Islet of Langerhans (tissue), 1 donor: ENCODE data around the gene BMP2.

Source experiments
- FAIRE-seq: peaks from one replicate; lab custom pipeline; 2011; peaks lifted over from hg19 to GRCh38; lab: Jason Lieb, UNC

The BMP2 gene

DNA sequence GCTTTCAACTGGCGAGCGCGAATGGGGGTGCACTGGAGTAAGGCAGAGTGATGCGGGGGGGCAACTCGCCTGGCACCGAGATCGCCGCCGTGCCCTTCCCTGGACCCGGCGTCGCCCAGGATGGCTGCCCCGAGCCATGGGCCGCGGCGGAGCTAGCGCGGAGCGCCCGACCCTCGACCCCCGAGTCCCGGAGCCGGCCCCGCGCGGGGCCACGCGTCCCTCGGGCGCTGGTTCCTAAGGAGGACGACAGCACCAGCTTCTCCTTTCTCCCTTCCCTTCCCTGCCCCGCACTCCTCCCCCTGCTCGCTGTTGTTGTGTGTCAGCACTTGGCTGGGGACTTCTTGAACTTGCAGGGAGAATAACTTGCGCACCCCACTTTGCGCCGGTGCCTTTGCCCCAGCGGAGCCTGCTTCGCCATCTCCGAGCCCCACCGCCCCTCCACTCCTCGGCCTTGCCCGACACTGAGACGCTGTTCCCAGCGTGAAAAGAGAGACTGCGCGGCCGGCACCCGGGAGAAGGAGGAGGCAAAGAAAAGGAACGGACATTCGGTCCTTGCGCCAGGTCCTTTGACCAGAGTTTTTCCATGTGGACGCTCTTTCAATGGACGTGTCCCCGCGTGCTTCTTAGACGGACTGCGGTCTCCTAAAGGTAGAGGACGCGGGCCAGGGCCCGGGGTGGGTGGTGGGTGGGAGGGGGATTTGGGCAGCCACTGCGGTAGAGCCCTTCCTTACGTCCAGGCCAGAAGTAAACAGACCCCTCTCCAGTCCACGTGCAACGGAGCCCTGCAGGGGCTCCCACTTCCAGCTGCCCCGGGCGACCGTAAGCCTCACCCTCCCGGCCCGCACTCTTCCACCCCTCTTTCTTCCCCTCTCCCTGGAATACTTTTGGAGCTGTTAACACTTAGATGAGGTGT, 998 bp downstream of the BMP2 start:
- no peak for FAIRE-seq

DNA sequence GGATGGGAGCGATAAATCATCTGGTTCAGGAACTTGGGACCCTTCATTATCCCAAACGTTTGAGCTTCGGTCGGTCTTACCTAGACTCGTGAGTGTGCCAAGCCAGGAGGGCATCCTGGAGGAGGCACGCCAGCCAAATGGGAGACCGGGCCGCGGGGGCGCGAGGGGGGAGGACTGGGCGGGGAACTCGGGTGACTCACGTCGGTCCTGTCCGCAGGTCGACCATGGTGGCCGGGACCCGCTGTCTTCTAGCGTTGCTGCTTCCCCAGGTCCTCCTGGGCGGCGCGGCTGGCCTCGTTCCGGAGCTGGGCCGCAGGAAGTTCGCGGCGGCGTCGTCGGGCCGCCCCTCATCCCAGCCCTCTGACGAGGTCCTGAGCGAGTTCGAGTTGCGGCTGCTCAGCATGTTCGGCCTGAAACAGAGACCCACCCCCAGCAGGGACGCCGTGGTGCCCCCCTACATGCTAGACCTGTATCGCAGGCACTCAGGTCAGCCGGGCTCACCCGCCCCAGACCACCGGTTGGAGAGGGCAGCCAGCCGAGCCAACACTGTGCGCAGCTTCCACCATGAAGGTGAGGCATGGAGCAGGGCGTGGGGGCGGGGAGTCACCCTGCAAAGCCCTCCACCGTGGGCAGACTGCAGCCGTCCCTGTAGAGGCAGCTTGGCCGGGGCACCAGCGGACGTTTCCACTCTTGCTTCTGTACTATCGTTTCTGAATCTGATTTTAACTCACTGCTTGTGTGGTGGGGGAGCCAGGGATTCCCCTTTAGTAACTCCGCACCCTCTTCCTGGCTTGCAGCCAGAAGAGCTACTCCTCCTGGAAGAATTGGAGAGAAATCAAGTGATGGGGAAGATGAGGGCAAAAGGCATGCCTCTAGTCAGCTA, 2.7 kb downstream of the BMP2 start:
- FAIRE-seq = no peak

DNA sequence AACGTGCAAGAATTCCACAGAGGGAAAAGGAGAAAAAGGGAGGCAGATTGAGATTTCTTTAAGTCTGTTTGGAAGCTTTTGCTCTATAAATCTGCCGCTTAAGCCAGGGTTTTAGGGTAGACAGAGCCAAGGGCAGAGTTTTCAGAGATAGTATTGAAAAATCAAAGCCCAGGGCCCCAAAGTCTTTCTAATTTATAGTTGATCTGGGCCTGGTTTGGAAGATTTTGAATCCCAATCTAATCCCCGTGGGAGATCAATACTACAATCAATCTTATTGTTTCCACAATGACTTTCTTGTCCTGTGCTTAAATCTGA, 3.3 kb downstream of the BMP2 start:
- FAIRE-seq = no peak

DNA sequence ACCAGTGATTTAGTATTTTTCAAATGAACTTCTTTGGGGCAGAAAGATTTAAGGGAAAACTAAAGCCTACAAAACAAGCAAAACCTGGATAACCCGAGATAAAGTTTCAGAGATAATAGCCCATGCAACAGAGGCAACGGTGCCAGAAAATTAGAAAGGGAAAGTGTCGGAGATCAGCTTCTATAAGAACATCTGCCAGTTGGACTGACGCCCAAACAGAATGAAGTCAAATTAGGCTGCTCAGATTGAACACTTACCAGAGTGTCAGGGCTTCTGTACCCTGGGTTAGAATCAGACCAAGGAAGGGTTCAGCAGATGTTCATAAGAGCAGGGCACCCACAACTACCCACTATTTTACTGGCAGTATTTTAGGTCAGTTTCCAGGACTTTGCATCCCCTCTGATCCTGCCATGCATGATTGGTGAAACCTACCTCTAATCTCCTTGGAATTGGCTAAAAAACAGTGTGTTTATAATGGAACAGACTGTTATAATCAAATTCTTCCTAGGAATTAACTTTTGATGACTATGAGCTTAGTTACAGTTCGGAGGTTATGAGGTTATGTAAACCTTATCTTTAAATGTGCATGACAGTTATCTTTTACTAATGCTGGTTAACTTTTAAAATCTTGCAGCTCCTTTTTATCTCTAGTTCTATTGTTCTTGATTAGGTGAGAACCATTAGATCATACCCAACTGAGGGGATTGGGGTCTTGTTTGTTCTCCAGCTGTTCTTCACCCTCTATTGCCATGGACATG, 13.1 kb downstream of the BMP2 start:
- FAIRE-seq = no peak

DNA sequence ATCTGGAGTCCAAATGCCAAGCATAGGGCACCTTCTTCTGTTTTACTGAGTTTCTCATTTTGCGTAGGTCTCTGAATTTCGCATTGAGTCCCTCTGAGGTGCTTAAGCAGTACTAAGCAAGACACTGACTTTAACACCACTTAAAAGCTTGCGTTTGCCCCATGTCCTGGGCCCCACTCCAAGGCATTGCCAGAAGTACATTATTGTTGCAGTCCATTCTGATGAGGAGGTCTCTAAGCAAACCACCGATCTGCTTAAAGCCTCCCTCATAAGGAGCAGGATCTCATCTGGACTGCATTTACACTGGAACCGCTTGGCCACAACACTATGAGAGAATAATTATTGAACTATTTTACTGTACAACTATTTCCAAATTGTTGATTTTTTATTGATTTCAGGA, 16.3 kb downstream of the BMP2 start:
- no peak for FAIRE-seq

DNA sequence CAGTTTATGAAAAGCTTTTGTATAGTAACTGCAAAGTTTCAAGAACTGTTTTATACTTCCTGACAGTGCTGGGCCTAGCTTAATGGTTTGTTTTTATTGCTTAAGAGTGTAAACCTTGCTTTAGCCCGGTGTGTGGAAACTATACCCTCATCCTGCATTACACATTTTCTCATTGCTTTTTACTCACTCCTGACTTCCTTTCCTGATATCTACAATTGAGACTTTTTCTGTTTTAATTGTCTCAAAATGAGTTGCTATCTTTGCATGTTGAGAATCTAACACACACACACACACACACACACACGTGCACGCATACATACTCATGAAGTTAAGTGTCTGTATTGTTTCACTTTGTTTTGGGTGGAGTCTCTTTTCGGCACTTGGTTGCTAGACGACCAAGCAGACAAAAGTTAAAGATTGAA, 16.7 kb downstream of the BMP2 start:
- no peak for FAIRE-seq

DNA sequence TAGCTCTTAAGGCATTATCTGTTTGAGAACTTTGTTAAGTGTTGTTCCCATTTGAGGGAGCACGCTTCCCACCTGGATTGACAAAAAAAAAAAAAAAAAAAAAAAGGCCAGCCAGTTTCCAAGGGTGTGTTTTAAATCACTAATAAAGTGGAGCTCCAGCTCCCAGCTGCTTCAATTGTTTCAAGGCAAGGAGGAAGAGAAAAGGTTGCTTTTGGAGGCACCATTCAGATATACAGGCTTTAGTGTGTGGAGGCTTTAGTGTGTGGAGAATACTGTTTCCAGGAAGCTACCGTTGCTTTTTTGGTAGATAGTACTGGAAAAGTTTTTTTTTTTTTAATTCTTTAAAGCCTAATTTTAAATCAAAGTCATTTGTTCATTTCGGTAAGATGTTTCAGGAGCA, 17.3 kb downstream of the BMP2 start:
- FAIRE-seq = no peak

DNA sequence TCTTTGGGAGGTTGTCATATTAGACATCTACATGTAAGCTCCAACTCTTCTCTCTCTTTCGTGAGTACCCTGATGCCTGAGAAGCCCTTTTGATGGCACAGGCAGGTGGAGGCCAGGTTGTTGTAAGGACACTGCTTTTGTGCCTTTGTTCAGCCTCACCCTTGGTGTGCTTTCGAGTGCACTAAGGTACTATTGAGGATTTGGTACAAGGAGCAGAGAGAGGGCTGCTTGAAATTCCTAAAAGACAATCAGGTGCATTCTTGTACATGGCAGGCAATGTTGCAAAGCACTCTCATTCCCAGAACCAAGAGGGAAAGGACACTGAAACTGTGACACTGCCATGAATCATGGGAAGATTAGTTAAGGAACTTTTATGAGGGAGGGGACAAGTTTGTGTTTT, 19.1 kb downstream of the BMP2 start:
- FAIRE-seq = no peak

DNA sequence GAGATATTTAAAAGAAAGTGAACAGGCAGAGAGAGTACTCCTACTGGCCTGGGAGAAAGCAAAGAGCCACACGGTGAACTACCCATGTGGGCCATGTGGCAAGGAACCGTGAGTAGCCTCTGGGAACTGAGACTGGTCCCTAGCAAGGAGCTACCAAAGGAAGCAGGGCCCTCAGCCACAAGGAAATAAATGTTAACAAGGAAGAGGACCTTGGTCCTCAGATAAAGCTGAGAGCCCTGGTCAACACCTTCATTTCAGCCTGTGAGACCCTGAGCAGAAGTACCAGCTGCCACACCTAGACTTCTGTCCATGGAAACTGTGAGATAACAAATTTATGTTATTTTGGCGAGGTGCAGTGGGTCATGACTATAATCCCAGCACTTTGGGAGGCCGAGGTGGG, 25.3 kb downstream of the BMP2 start:
- FAIRE-seq = no peak

DNA sequence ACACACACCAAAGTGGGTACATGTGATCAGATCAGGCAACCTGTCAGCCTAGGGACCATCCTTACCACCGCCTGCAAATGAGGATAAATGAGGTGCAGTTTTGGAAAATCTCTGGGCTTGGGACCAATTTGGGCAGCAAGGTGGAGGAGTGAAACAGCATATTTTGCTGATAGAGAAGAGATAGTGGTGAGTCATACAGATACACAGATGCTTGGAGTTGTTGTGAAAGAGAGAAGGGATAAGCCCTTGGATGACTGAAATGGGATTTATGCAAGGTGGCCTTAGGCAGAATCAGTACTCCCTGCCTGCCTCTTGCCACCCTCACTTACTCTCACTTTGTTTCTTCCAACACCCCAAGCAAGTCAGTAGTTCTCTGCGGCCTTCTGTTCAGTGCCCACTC, 34.7 kb downstream of the BMP2 start:
- no peak for FAIRE-seq

DNA sequence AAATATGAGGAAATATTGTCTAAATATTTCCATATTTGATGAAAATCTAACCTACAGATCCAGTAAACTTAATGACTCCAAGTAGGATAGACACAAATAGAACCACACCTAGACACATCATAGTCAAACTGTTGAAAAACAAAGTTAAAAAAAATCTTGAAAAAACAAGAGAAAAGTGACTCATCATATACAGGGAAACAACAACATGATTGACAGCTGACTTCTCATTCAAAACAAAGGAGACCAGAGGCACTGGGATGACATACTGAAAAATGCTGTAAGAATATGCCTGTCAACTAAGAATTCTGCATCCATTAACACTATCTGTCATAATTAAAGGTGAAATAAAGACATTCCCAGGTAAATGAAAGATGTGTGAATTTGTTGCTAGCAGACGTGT, 38.8 kb downstream of the BMP2 start:
- no peak for FAIRE-seq

DNA sequence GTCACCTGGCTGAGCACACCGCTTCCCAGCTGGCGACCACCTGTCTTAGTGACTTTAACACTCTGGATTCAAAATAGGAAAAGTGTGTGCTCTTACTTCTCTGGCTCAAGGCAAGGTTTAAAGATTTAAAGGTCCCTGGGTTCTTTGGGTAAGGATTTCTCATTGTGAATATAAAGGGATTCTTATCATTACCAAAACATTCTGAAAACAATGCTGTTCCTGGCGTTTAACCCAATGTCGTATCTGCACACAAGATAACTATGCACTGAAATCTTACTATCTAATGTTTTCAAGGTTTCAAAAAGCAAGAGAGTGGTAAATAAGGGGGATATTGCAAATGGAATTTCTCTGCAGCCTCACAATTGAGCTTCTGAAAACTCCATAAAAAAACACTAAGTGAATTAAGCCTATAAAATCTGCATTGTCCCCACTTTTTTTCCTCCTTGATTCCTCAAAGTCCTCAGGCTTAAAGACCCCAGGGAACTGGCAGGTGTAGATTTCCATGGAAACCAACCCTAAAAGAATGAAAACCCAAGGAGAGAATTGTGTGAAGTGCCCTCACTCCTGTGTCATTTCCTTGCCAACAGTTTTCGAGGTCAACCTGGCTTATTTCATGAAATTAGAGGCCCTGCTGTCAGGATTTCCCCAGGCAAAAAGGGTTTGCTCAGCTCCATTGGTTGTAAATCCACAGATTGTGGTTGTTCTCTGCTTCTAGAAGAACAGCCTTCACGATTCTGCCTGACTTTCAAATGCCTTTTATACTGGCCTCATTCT, 44.0 kb downstream of the BMP2 start:
- FAIRE-seq = no peak

DNA sequence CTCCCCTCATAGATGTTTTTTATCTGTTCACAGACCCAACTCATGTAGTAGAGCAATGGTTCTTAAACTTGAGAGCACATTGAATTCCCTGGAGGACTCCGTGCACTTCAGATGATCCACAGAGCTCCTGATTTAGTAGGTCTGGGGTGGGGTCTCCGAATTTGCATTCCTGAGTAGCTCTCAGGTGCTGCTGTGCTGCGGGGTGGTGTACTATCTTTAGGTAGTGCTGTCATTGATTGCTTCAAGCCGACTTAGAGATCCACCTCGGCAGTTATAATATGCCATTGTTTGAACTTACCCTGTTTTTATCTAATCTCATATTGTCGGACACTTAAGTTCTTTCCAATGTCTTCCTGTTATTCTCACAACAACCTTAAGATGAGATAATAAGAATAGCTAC, 45.0 kb downstream of the BMP2 start:
- FAIRE-seq = no peak

DNA sequence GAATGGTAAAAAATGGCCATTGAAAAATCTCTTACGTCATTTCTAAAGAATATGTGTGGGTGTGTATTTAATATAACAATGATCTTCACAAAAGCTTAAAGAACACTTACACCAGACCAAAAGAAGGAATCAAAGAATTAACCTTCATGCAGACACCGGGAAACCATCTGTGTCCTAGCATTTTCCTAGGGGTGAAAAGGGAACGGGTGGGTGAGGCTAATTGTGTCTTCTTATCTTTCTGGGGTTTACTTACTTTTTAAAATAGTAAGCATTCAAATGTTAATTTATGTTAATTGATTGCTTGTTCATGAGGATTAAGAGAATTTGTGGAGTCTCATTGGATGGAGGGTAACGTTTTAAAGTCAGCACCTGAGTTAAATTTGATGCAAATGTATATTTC, 47.5 kb downstream of the BMP2 start:
- no peak for FAIRE-seq

DNA sequence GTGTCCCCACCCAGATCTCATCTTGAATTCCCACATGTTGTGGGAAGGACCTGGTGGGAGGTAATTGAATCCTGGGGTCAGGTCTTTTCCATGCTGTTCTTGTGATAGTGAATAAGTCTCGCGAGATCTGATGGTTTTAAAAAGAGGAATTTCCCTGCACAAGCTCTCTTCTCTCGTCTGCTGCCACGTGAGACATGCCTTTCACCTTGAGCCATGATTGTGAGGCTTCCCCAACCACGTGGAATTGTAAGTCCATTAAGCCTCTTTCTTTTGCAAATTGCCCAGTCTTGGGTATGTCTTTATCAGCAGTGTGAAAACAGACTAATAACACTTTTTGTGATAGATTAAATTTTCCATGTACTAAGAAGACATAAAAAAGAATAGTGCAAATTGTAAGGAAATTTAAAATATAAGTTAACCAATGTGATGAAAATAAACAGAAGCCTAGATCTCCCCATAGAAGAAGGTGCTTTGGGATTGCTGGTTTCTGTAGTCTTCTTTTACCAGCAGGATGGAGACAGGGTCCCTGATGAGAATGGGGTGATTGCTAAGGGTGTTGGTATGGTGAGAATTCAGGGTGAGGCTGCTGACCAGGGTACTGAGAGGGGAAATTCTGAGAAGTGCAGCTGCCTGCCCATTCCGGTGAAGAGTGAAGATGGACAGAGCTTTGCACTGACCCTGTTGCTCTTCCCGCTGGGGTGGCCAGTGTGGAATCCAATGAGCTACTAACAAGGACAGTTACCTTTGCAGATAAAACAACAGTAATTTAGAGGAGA, 50.7 kb downstream of the BMP2 start:
- FAIRE-seq = no peak

DNA sequence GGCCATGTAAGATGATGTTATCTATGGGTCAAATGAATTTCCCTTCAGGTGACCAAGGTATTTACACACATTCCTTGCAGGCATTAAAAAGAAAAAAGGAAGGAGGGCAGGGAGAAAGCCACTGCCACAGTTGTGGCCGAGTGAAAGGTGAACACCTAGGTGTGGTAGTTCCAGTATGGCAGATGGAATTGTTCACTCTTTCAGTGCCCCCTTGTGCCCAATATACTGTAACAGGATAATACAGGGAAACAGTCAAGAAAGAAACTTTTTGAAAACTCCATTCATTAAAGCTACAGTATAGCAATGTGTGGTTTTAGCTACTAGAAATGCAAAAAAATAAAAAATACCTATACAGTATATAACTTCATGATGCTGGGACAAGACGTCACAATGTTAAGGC, 52.1 kb downstream of the BMP2 start:
- peak; percentile 41 for FAIRE-seq

DNA sequence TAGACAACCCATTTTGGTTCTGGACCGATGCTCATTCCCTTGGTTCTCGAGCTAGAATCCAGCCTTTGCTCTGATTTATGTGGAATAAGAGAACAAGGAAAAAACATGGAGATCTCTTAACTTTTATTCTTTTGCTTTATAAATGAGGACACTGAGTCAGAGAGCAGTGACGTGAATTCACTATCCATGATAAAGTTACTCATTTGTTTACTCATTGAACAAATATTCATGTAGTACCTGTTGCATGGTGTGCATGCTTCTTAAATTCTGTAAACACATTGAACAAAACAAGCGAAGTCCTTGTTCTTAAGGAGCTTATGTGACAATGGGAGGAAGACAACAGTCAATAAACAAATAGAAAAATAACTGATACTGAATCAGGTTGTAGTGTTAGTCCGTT, 56.9 kb downstream of the BMP2 start:
- no peak for FAIRE-seq

DNA sequence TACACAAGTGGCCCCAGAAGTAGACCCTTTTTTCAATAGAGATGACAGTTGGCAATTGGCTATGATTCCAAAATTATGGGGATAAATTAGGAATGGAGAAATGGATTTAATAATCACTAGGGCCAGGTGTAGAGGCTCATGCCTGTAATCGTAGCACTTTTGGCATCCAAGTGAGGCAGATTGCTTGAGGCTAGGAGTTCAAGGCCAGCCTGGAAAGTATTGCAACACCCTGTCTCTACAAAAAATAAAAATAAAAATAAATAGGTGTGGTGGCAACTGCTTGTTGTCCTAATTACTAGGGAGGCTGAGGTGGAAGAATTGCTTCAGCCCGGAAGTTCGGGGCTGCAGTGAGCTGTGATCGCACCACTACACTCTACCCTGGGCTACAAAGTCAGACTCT, 60.0 kb downstream of the BMP2 start:
- no peak for FAIRE-seq

DNA sequence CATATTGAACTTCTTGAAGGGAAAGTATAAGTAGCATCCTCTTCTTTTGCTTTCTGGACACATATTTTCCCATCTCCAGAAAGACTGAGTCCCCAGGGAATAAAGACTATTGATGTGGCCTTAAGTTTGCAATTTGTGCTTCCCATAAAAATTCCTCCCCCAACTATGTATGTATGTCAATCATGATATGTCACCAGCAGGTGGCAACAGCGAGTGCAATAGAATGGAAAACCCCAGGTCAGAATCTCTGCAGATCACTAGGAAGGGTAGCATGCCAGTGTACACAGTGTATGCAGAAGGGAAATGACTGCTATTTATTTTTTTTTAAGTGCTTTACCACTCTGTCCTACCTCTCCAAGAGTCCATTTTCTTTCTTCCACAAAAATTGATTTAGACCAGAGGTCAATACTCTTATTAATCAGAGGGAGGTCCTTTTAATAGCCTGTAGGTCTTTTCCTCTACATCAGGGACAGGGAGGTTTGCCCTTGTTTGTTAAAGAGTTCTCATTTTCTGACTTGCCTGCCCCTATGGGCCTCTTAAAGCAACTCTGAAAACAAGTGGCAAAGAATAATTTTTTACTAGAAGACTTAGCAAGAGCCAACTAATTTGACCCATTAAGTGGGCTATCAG, 61.4 kb downstream of the BMP2 start:
- peak; percentile 96 for FAIRE-seq

DNA sequence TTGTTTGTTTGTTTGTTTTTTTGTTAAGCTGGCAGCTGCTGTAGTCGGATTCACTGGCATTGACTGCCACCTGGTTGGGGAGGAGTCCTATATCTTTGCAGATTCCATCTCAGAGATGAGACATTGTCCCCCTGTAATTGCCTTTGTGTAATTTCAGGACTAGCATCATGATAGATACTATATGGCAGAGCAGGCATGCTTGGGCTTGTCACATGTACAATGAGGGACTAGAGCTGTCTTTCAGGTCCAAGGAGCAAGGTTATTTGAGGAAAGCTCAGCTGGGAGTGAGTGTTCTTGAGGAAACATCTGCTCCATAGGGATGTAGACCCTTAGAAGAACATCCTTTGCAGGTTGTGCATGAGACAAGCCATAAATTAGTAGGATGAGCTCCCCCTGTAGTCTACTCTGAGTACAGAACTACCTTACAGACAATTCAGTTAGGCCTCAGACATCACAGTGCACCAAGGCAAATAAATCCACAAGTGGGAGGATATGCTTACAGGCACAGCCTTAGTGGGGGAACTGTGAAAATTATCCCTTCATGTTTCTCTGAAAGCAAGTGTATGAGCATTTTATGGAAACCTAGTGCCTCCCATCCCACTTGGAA, 62.1 kb downstream of the BMP2 start:
- no peak for FAIRE-seq
